Endodermal cell (in vitro differentiated cells): ENCODE results near the gene AIF1. TPM values are rescaled to one million over a fixed set of nuclear protein-coding genes. Genes with fewer than 3 reads are reported as not detected.

ENCODE experiments used
- DNase-seq: peaks from one replicate; pipeline ENCODE4 v3.0.0-alpha.2; 2017
- H3K27ac ChIP-seq: 2 replicates; pipeline ENCODE4 v1.5.1; 2013; ENCODE audit warnings: mild to moderate bottlenecking, low read depth, low read length, moderate library complexity
- H3K27me3 ChIP-seq: 2 replicates; pipeline ENCODE4 v1.6.1; 2013; ENCODE audit warnings: mild to moderate bottlenecking, low read length, moderate library complexity; ENCODE audit not compliant: insufficient read depth, control insufficient read depth, poor library complexity, severe bottlenecking
- H3K36me3 ChIP-seq: 2 replicates; pipeline ENCODE4 v1.7.0; 2013; ENCODE audit warnings: mild to moderate bottlenecking, low read length, moderate library complexity; ENCODE audit not compliant: control insufficient read depth, insufficient read depth
- H3K4me1 ChIP-seq: one replicate; pipeline ENCODE4 v1.7.0; 2013; ENCODE audit warnings: low read length; ENCODE audit not compliant: control insufficient read depth, insufficient read depth
- H3K4me3 ChIP-seq: 2 replicates; pipeline ENCODE4 v1.5.1; 2013; ENCODE audit warnings: mild to moderate bottlenecking, low read length, moderate library complexity
- H3K9ac ChIP-seq: 2 replicates; pipeline ENCODE4 v1.6.1; 2013; ENCODE audit warnings: mild to moderate bottlenecking, low read length, moderate library complexity; ENCODE audit not compliant: poor library complexity, severe bottlenecking; ENCODE audit errors: extremely low read depth
- H3K9me3 ChIP-seq: 2 replicates; pipeline ENCODE4 v1.6.1; 2013; ENCODE audit warnings: mild to moderate bottlenecking, low read length, moderate library complexity; ENCODE audit not compliant: control insufficient read depth
- H3K27ac Mint-ChIP-seq: 2 replicates; pipeline ENCODE4 v1.8.0; 2020; ENCODE audit warnings: mixed read lengths
- H3K27me3 Mint-ChIP-seq: 2 replicates; pipeline ENCODE4 v1.8.0; 2021; ENCODE audit warnings: mild to moderate bottlenecking, mixed read lengths; ENCODE audit not compliant: insufficient read depth
- H3K36me3 Mint-ChIP-seq: 2 replicates; pipeline ENCODE4 v1.8.0; 2020; ENCODE audit warnings: low read depth, mixed read lengths
- H3K4me1 Mint-ChIP-seq: 2 replicates; pipeline ENCODE4 v1.8.0; 2020; ENCODE audit warnings: mixed read lengths
- H3K4me3 Mint-ChIP-seq: 2 replicates; pipeline ENCODE4 v1.8.0; 2020; ENCODE audit warnings: mild to moderate bottlenecking, moderate library complexity, mixed read lengths
- H3K9me3 Mint-ChIP-seq: 2 replicates; pipeline ENCODE4 v1.8.0; 2020; ENCODE audit warnings: mild to moderate bottlenecking, mixed read lengths
- CTCF ChIP-seq: fragments of 200-600 bp; sonication (generic); conservative IDR thresholded peaks from 2 replicates; pipeline ENCODE4 v1.5.0; 2021; ENCODE audit warnings: antibody characterized with exemption, mild to moderate bottlenecking
- WGBS, 2 experiments: methylation state at CpG; one replicate each; pipeline versions ENCODE4 v1.1.5 to v1.1.7; 2013; ENCODE audit warnings: missing lambda C conversion rate in 2 of 2, mixed read lengths in 1 of 2; ENCODE audit not compliant: insufficient coverage in 1 of 2, insufficient read length in 1 of 2; 5-methylcytosine and 5-hydroxymethylcytosine counted together
- total RNA-seq, 2 donors: library from RNA; stranded (reverse); fragmentation: NEBNext Ultra II Directional in 1 of 2; extraction: Animal tissue kit (Norgen Biotek cat#: 25700) in 1 of 2; gene quantifications; 2 replicates in 1 of 2; 3 replicates in 1 of 2; pipeline ENCODE4 v1.2.1, GENCODE V29; 2021

Gene AIF1
- total RNA-seq, 2 donors from 2014 or later: 0.70 to 1.7 TPM

DNA sequence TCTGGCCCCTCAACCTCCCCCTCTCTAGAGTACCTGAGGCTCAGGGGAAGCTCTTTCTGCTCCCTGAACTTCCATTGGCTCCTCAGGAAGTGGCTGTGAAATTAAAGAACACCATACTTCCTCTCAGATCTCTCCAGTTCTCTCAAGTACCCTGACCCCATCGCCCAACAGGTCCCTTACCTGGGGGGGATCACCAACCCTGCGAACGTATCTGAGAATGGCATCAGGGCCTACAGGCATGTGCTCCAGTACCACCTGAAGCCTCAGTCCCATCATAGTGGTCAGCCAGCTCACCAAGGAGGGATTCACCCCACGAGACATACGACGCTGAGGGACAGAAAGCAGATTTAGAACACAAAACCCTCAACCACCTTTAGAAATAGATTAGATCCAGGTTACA lies 25.6 kb downstream of the AIF1 start:
- H3K4me3 Mint-ChIP-seq: no peak overlapping the region
- H3K4me3 ChIP-seq: no peak overlapping the region
- peaks cover 96% of the 10 kb centered on the region for H3K36me3 ChIP-seq
- no peaks in the 10 kb centered on the region for H3K27me3 Mint-ChIP-seq
- H3K9me3 ChIP-seq: no peaks in the 10 kb centered on the region
- no peak for DNase-seq
- H3K9me3 Mint-ChIP-seq: no peaks in the 10 kb centered on the region
- H3K4me1 Mint-ChIP-seq: no peaks in the 10 kb centered on the region
- H3K9ac ChIP-seq: no peak overlapping the region
- H3K36me3 Mint-ChIP-seq: peaks cover 80% of the 10 kb centered on the region
- no peak overlapping the region for H3K27ac ChIP-seq
- H3K27me3 ChIP-seq: no peaks in the 10 kb centered on the region
- H3K27ac Mint-ChIP-seq: no peak overlapping the region
- no peaks in the 10 kb centered on the region for H3K4me1 ChIP-seq
- 99 to 100% methylated on average over 3 to 6 of the region's 6 CpGs for whole genome bisulfite sequencing, 2 experiments
- TF ChIP-seq CTCF: no peak

DNA sequence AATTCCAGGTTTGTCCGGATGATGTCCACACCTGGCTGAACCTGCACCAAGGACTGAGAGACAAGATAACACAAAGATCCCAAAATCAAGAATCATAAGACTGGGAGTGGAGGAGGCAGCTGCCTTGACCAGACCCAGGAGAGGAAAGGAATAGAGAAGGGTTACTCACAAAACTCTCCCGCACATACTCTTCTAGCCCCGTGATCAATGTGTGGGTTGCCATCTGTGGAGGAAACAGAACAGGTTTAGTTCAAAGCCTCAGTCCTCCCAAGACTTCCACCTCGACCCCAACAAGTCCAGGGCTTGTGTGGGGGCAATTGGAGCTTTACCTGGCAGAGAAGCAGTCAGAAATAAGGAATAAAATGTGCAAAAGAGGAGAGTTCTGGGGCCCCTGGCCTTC lies 26.3 kb downstream of the AIF1 start:
- no peaks in the 10 kb centered on the region for H3K27me3 ChIP-seq
- no peak overlapping the region for H3K9ac ChIP-seq
- no peaks in the 10 kb centered on the region for H3K4me1 ChIP-seq
- H3K9me3 ChIP-seq: no peaks in the 10 kb centered on the region
- peaks cover 96% of the 10 kb centered on the region for H3K36me3 ChIP-seq
- no peak overlapping the region for H3K27ac ChIP-seq
- WGBS, 2 experiments: 97 to 100% methylated on average over 2 to 4 of the region's 4 CpGs
- no peak for DNase-seq
- H3K27ac Mint-ChIP-seq: no peak overlapping the region
- H3K9me3 Mint-ChIP-seq: no peaks in the 10 kb centered on the region
- H3K4me1 Mint-ChIP-seq: no peaks in the 10 kb centered on the region
- no peak for TF ChIP-seq CTCF
- no peak overlapping the region for H3K4me3 Mint-ChIP-seq
- H3K4me3 ChIP-seq: no peak overlapping the region
- peaks cover 79% of the 10 kb centered on the region for H3K36me3 Mint-ChIP-seq
- H3K27me3 Mint-ChIP-seq: no peaks in the 10 kb centered on the region

- no peak for DNase-seq
- no peak for TF ChIP-seq CTCF
- no peaks in the 10 kb centered on the region for H3K9me3 Mint-ChIP-seq
- H3K4me3 Mint-ChIP-seq: no peak overlapping the region
- Histone ChIP-seq H3K4me3 (no peak overlapping the region), H3K9ac (no peak overlapping the region), H3K4me1 (no peaks in the 10 kb centered on the region), H3K9me3 (no peaks in the 10 kb centered on the region), H3K36me3 (peaks cover 93% of the 10 kb centered on the region), H3K27ac (no peak overlapping the region), H3K27me3 (no peaks in the 10 kb centered on the region)
- no peaks in the 10 kb centered on the region for H3K4me1 Mint-ChIP-seq
- no peaks in the 10 kb centered on the region for H3K27me3 Mint-ChIP-seq
- peaks cover 78% of the 10 kb centered on the region for H3K36me3 Mint-ChIP-seq
- H3K27ac Mint-ChIP-seq: no peak overlapping the region
- 92 to 100% methylated on average over 2 to 6 of the region's 6 CpGs for WGBS, 2 experiments
Observed at GRCh38 chr6:31642798-31643570, 27.9 kb downstream of the AIF1 start.
